Embryonic facial prominence (tissue), 1 donor: ENCODE data around the gene SKA2.
"Not testable (repeated sequence)": the region's sequence is repeated elsewhere in the genome, so short reads cannot be mapped to it uniquely, and the experiment has no call there.

Source experiments
- DNase-seq: peaks from one replicate; pipeline ENCODE4 v3.0.0-alpha.2; 2016; ENCODE audit errors: extremely low spot score

SKA2 gene

DNA sequence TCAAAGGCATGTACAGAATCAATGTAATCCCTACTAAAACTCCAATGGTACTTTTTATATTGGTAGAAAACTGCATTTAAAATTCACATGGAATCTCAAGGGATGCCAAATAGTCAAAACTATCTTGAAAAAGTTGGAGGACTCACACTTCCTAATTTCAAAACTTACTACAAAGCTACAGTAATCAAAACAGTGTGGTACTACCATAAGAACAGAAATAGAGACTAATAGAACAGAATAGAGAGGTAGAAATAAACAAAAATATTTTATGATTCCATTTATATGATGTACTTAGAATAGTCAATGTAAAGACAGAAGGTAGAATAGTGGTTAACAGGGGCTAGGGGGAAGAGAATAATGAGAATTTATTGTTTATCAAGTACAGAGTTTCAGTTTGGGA lies 57.1 kb downstream of the SKA2 start:
- DNase-seq = no peak

DNA sequence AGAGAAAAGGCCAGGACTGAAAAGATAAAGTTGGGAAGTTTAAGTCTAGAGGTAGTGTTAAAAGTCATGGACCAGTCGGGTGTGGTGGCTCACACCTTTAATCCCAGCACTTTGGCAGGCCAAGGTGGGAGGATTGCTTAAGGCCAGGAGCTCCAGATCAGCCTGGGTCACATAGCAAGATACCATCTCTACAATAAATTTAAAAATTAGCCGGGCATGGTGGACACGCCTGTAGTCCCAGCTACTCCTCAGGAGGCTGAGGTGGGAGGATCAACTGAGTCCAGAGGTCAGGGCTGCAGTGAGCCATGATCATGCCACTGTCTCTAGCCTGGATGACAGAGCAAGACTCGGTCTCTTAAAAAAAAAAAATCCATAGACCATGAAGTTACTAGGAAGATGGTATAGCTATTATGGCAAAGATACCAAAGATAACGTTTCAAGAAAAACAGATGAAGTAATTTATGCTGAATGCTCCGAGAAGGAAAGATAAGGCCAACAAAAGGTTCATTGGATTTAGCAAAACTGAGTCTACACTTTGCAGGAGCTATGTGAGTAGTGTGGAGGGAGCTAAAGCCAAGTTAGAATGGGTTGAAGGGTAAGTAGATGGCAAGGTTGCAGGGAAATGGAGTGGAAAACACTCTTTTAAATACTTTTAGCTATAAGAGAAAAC lies 60.0 kb downstream of the SKA2 start:
- DNase-seq = no peak

DNA sequence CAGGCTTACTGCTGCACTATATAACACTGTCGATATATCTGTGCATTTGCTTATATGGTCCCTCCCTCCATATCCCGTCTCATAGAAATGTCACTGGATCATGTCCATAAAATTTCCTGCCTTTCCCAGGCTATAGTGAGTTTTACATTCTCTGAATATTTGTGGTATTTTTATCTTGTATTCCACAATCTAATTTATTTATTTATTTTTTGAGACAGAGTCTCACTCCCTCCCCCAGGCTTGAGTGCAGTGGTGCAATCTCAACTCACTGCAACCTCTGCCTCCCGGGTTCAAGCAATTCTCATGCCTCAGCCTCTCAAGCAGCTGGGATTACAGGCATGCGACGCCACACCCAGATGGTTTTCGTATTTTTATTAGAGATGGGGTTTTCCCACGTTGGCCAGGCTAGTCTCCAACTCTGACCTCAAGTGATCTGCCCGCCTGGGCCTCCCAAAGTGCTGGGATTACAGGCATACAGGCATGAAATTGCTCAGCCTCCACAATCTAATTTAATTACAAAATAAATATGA lies 61.2 kb downstream of the SKA2 start:
- DNase-seq = no peak

DNA sequence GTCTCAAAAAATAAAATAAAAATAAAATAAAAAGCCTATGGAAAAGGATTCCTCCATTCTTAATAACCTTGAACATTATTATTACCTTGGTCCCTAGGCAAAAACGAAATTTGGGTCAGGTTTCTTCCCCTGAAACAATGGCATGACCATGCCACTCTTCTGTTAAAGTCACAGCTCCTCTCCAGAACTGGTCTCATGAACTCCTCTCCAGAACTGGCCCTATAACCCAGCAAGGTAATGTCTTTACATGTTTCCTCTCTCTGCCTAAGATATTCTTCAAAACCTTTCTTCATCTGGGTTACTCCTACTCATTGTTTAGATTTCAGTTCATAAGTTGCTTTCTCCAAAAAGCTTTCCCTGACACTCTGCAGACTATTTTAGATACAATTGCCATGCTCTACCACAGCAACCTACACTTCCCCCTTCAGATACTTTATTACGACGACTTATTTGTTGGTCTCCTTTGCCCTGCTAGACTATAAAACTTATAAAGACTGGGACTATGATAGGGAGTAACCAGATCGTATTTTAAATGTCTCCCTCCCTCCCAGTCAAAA lies 61.8 kb downstream of the SKA2 start:
- DNase-seq = no peak

DNA sequence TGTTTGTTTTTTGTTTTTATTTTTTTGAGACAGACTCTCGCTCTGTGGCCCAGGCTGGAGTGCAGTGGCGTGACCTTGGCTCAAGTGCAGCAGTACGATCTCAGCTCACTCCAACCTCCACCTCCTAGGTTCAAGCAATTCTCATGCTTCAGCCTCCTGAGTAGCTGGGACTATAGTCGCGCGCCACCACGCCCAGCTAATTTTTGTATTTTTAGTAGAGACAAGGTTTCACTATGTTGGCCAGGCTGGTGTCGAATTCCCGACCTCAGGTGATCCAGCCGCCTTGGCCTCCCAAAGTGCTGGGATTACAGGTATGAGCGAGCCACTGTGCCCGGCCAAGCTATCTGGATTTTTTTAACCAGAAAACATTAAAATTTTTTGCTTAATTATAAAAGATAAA lies 64.4 kb downstream of the SKA2 start:
- DNase-seq = not testable (repeated sequence)

DNA sequence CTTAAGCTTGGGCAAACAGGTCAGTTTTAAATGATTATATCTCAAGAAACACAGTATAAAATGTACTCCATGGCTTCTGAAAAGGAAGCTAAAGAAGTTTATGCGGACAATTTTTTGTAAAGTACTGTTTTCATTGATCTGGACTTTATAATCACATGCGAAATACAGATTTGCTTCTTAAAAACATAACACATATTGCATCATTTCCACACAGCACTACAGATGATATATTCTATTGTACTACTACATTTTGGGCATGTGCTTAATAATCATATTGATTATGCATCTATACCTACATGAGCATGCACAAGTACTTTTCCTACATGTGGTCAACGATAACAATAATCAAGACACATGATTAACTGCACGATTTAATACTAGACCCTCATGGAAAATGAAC lies 70.8 kb downstream of the SKA2 start:
- no peak for DNase-seq

DNA sequence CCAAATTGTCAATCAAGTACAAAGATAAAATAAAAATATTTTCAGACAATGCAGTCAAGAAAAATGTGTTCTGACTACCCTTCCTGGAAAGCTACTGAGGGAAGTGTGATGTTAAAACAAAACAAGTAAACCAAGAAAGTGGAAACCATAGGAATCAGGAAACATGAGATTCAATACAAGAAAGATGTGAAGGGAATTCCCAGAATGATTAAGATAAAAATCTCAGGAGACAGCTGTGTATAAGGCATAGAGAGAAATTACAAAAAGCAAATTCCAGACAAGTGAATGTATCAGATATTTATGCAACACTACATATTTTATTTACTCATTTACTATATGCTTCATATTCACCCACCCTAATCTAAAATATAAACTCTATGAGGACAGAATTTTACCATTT lies 80.5 kb downstream of the SKA2 start:
- DNase-seq = no peak

DNA sequence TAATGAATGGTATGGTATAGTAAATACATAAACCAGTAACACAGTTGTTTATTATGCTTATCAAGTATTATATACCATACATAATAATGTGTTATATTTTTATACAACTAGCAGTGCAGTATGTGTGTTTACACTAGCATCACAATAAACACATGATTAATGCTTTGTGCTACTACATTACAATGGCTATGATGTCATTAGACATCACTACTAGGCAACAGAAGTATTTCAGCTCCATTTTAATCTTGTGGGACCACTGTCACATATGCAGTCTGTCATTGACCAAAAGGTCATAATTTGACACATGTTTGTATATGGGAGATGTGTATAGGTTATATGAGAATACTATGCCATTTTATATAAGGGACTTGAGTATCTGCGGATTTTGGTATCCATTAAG lies 81.0 kb downstream of the SKA2 start:
- DNase-seq = no peak

DNA sequence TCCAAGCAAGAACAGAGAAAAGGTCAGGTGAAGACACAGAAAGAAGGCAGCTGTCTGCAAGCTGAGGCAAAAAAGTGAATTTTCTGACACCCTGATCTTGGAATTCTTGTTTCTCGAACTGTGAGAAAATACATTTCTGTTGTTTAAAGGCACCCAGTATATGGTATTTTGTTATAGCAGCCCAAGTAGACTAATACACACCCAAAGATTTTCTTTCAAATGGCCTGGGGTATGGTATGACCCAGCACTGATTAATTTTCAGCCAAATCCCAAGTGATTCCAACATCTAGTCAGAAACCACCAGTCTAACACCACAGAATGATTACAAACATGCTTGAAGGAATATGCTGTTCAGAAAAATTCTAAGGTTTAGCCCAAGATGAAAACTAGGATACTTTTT lies 85.1 kb downstream of the SKA2 start:
- no peak for DNase-seq

DNA sequence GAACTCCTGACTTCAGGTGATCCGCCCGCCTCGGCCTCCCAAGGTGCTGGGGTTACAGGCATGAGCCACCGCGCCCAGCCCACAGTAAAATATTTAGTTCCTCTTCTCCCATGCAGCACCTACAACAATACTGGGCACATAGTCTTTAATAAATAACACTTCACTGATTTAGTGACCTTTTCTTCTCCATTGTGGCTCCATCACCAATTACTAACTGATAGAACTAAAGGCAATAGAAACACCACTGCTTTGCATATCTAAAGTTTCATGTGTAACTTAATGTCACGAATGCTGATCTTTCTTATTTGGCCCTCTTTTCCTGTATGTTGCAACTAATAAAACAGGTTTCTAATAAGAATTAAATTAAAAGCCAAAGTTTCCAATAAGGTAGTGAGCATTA lies 87.2 kb downstream of the SKA2 start:
- DNase-seq = no peak

DNA sequence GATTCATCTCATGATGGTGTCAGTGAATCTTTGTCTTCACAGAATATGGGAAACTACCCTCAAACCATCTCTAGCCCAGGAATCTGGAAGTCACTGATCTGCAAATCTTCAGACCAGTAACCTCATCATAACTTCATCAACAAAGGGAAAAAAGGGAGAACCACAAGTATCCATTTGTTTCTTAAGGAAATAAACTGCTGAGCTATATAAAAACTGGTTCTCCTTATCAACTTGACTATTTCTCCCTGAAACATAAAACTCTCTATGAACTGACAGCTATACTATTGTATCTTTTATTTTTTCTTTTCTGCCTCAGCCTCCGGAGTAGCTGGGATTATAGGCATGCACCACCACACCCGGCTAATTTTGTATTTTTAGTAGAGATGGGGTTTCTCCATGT lies 87.6 kb downstream of the SKA2 start:
- no peak for DNase-seq

DNA sequence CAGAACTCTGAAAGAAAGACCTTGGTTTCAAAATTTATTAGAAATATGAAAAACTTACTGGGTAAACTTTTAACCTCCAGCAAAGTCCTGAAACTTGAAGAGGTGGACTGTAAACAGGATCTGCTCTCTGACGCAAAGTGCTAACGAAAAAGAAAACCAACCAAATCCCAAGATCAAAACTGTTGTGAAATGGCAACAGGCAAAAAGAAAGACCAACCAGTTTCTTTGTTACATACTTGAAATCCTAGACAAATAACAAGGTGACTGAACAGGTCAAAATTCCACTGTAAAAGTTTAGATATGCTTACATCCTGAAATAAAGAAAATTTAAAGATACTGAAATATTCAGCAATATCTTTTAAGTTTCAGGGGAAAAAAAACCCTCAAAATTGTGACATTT lies 92.5 kb downstream of the SKA2 start:
- DNase-seq = no peak
